Esophagus squamous epithelium (tissue), 4 donors: ENCODE data around the gene PLS3.

ENCODE experiments used
- POLR2A ChIP-seq, 4 donors: fragments of 450-650 bp; IDR thresholded peaks; one replicate each; pipeline ENCODE4 v1.6.1; 2017; ENCODE audit warnings: antibody characterized with exemption in 4 of 4, mild to moderate bottlenecking in 4 of 4, moderate library complexity in 3 of 4
- TF ChIP-seq, protein P1 (sequence below), 6 experiments: fragments of 450-650 bp in 4 of 6; fragments of 200-600 bp in 2 of 6; sonication (generic) in 2 of 6; IDR thresholded peaks; one replicate each; pipeline ENCODE4 v1.5.1; 2016 to 2019; ENCODE audit warnings: antibody characterized with exemption in 6 of 6, mild to moderate bottlenecking in 4 of 6, moderate library complexity in 4 of 6

DNA sequence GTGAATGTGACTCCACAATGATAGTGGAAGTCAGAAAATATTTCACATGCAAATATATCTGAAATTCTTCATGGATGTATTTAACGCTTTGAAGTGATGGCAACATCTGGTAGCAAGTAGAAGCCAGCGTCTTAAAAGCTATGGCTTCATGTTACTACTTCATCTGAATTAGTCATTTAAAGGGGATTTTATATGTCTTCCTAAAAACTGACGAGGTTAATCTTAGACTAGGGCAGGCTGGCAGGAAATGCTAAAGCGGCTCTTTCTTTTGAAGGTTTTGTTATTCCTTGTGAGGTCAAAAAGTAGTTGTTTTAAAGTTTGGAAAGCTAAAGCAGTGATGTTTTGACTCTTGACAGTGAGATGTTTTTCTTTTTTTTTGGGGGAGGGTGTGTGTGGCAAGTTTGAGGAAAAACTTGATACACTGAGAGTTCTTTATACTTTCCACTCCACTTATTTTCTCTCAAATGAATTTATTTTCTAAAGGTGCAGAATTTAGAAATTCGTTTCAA is 22.6 kb downstream of the PLS3 start:
- no peak for TF ChIP-seq POLR2A (IDR thresholded peaks at IDR 0.05)
- TF ChIP-seq, protein P1, sequence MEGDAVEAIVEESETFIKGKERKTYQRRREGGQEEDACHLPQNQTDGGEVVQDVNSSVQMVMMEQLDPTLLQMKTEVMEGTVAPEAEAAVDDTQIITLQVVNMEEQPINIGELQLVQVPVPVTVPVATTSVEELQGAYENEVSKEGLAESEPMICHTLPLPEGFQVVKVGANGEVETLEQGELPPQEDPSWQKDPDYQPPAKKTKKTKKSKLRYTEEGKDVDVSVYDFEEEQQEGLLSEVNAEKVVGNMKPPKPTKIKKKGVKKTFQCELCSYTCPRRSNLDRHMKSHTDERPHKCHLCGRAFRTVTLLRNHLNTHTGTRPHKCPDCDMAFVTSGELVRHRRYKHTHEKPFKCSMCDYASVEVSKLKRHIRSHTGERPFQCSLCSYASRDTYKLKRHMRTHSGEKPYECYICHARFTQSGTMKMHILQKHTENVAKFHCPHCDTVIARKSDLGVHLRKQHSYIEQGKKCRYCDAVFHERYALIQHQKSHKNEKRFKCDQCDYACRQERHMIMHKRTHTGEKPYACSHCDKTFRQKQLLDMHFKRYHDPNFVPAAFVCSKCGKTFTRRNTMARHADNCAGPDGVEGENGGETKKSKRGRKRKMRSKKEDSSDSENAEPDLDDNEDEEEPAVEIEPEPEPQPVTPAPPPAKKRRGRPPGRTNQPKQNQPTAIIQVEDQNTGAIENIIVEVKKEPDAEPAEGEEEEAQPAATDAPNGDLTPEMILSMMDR (IDR thresholded peaks at IDR 0.05): no peak
